SH-SY5Y (cell line): ENCODE data around the gene TTLL8.

Source experiments
- GATA2 ChIP-seq: IDR thresholded peaks from 2 replicates; pipeline ENCODE4 v1.6.1; 2011; ENCODE audit warnings: mild to moderate bottlenecking, low read depth, low read length
- GATA3 ChIP-seq: IDR thresholded peaks from 2 replicates; pipeline ENCODE4 v1.6.1; 2011; ENCODE audit warnings: low read depth, mild to moderate bottlenecking, low read length, moderate library complexity

Gene TTLL8

GRCh38 chr22:50046481-50047245 lies 11.4 kb downstream of the TTLL8 start:
- TF ChIP-seq GATA3 = no peak
- no peak for TF ChIP-seq GATA2

DNA sequence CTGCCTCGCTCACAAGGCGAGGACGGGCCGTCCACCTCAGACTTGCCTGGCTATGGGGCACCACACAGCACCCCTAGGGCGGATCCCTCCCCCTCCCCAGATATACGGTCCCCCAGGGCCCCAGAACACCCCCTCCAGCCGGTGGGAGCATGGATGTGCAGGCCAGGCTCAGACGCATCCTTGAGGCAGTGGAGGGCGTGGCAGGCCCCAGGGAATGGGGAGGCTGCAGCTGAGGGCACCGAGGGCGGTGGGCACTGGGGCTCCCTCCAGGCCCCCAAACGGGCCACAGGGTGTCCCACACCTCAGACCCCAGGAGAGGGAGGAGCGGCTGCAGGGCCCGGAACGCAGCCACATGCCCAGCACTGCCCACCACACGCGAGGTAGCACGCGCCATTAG lies 12.1 kb downstream of the TTLL8 start:
- TF ChIP-seq GATA2 = no peak
- no peak for TF ChIP-seq GATA3

DNA sequence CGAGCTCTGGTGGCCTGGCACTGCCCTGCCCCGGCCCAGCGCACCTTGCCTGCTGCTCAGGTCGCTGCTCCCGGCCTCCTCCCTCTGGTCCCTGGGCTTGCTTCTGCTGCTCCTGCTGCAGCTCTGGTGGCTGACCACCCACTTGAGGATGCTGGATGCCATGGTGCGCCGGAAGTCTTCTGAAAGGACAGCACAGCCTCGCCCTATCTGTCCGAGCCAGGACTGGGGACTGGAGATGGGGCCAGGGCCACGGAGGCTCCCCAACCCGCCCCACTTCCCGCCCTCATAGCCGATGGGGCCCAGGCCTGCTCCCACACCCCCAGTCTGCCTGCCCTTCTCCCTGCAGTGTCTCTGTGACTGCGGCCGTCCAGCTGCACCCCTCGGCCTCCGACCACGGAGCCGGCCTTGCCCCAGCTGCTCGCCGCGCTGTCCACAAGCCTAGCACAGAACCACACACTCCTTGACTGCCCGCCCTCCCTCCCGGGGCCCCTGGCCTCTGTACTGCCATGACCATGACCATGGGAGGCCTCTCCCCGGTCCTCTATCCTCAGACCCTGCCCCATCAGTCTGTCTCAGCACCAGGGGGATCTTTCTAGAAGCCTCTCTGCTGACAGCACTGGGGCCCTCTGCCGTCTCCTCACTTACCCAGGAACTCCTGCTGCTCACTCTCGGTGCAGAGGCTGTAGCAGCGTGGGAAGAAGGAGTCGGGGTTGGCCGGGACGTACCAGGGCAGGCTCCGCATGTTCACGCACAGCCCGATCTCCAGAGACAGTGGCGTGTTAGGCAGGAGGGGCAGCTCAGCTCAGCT lies 12.7 kb downstream of the TTLL8 start:
- no peak for TF ChIP-seq GATA2
- no peak for TF ChIP-seq GATA3

GRCh38 chr22:50044485-50045118 lies 13.5 kb downstream of the TTLL8 start:
- TF ChIP-seq GATA3 = no peak
- no peak for TF ChIP-seq GATA2

DNA sequence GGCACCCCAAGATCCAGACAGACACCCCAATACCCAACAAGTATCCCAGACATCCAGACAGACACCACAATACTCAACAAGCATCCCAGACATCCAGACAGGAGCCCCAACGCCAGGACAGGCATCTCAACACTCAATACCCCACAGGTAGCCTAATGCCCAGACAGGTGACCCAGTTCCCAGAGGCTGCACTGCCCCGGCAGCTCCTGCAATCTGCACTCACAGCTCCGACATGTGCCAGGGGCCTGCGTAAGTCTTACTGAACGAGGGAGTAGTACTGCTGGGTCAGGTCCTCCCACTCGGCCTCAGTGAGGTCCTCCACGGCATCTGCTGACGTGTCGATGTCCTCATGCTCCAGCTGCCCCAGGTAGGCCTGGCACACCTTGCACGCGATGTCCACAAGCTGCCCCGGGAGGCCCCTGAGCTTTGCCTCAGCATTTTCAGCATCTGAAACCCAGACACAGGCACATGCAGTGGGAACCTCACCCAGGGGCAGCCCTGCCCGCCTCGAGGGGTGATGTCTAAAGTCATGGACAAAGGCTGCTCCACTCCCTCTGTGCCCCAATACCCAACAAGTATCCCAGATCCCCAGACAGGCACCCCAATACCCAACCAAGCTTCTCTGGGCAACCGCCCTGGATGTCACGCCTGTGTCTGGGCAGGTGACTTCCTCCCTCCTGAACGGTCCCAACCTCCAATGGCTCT lies 16.6 kb downstream of the TTLL8 start:
- no peak for TF ChIP-seq GATA2
- TF ChIP-seq GATA3 = no peak

- TF ChIP-seq GATA2 = no peak
- TF ChIP-seq GATA3 = no peak
Observed at GRCh38 chr22:50040717-50041116, 17.4 kb downstream of the TTLL8 start.

GRCh38 chr22:50039669-50040443 lies 18.2 kb downstream of the TTLL8 start:
- TF ChIP-seq GATA3 (no peak), GATA2 (no peak)

DNA sequence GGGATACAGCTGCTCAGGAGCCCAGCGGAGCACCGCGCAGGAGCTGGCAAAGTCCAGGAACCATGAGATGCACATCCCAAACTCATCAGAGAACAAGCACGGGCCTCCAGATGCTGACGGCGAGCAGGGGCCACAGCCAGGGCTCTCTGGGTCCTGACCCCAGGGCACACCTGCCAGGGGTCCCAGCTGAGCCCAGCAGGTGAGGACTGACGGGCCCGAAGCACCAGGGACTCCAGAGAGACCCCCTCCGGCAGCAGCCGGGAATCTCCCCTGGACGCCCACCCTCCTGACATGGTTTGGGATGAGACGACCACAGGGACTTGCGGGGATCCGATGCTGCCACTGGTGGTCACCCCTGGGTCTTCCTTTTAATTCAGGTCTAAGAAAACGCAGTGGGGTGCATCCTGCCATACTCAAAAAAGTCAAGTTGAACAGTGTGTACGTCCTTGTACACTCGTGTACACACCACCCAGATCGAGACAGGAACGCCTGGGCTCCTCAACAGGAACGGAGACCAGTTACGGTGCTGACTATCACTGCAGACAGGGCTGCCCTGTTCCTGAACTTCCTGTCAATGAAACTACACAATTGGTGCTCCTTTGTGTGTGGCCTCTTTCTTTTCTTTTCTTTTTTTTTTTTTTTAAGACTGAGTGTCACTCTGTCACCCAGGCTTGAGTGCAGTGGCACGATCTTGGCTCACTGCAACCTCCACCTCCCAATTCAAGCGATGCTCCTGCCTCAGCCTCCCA lies 21.9 kb downstream of the TTLL8 start:
- TF ChIP-seq GATA3 = no peak
- no peak for TF ChIP-seq GATA2

- TF ChIP-seq GATA2 (no peak), GATA3 (no peak)
Observed at GRCh38 chr22:50035131-50035881, 22.8 kb downstream of the TTLL8 start.

GRCh38 chr22:50034126-50035081 lies 23.7 kb downstream of the TTLL8 start:
- TF ChIP-seq GATA3 (no peak), GATA2 (no peak)
